8988T (cell line): ENCODE measurements around the gene SLC25A22.

Experiments
- DNase-seq: peaks from one replicate; pipeline ENCODE4 v3.0.0; 2011

The SLC25A22 gene

DNA sequence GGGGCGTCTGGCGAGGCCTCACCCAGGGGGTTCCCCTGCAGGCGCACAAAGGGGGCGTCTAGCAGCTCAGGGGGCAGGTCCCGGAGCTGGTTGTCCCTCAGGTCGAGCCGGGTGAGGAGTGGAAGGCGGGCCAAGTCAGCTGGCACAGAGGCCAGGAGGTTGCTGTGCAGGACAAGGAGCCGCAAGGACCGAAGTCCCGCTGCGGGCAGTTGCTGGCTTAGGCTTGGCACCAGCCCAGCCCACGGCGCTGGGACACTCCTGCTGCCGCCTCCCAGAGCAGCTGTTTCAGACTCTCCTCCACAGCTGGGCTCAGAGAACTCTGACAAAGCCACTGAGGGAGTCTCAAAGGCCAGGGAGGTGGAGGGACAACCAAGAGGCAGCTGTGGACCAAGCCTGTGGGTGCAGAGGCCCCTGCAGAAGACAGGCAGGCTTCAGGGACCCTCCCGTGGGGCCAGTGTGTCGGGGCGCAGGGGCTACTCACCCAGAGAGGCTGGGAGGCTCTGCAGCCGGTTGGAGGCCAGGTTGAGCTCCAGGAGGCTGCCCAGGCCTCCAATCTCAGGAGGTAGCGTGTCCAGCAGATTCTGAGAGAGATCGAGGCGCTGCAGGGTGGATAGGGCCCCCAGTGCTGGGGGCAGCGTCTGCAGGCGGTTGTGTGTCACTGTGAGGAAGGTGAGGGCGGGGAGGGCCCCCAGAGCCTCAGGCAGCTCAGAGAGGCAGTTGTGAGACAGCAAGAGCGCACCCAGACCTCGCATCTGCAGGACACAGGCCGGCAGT, 4.8 kb upstream of the SLC25A22 start:
- peak; percentile 61 for DNase-seq

- no peak for DNase-seq
Measured at GRCh38 chr11:802018-802617, 4.0 kb upstream of the SLC25A22 start.

- no peak for DNase-seq
Measured at GRCh38 chr11:801097-801780, 3.2 kb upstream of the SLC25A22 start.

- no peak for DNase-seq
Measured at GRCh38 chr11:800473-800872, 2.4 kb upstream of the SLC25A22 start.

DNA sequence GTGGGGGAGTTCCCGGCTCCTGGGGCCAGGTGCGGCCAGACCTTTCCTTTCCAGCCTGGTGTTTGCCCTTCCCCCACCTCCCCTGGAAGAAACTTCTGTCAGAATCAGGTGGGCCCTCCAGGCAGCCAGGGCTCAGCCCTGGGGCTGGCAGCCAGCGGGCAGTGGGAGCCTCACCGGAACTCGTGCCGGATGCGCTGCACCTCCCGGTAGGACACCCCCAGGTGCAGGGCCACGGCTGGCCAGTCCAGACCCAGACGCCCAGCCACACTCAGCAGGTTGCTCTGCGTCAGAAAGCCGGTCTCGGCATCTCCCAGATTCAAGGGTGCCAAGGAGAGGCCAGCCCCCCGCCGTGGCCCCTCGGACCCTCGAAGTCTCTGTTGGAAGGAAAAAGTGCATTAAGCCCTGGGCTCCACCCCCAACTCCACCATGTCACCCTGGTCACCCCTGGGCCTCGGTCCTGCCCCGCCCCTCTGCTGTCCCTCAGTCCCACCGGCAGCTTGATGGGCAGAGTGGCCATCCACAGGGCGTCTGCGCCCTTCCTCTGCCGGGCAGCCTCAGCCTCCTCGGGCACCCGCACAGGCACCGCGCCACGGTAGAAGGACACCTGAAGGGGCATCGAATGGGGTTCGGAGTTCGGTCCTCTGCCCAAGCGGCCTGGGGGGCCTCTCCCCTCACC, 1.7 kb upstream of the SLC25A22 start:
- no peak for DNase-seq

- peak; percentile 97 for DNase-seq
Measured at GRCh38 chr11:797296-798092, 587 bp downstream of the SLC25A22 start.

GRCh38 chr11:796565-797295, 1.4 kb downstream of the SLC25A22 start:
- DNase-seq: no peak

DNA sequence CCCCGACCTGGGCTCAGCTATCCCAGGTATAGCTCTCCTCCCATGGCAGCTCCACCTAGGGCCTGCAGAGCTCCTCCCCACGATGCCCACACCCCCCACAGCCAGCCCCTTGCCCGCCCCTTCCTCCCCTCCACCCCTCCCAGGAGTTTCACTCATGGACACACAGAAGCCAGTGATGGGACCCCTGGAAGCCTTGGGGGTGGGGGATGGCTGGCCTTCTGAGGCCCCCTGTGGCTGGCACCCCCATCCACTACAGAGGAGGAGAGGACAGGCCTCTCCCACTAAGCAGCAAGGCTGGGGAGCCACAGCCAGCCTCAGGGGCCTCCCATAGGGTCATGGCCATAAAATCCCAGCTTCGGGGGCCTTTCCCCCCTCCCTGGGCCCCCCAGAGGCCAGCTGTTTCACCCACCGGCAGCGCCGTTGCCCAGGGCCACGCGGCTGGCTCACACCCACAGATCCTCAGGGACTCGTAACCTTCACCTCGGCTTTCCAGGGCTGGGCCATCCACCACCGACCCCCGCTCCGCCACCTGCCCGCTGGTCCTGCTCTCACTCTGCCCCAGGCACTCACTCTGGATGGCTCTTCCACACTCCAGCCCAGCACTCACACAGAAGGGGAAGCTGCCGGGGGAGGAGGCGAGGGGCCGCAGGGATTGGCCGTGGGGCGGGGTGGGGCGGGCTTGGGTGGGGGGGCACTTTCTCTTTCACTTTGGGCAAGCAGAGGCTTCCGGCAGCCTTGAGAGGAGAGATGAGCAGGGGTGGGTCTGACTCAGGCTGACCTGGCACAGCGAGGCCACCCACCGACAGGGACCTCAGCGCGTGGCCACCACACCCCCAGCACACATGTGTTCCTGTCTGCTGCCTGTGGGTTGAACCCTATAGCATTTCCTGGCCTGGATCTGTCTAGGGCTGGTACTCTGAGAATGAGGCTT, 2.2 kb downstream of the SLC25A22 start:
- peak; percentile 96 for DNase-seq

DNA sequence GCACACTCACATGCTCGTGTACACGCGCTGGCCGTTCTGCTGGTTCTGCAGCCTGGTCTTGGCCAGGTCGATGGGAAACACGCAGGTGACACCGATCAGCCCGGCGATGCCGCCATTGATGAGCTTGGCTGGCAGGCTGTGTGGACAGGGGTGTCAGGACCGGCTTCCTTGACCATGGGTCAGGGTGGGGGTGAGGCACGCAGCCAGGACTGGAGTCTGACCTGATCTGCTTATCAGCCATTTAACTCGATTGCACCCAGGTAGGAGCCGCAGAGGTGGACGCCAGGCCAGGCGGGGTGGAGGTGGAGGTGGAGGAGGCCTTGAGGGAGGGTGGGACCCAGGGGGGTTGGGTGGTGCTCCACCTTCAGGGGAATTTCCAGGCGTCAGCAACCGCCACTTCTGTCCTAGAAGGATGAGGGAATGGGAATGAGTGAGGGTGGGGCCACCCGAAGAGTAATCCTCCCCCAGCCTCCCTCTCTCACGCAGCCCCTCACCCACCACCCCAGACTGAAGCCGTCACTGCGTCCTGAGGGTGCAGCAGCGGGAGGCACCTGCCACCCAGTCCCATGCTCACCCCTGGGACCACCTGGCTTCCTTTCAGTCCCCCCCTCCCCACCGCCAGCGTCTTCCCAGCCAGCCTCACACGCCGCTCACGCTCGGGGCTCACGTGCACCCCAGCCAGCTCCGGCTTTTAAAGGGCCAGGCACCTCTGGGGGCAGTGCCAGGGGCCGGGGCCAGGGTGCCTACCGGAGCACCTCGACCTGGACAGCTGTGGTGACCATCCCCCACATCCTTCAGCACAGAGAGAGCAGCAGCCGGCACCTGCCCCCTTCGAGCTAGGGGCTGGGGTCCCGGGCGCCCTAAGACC, 3.1 kb downstream of the SLC25A22 start:
- peak; percentile 86 for DNase-seq

GRCh38 chr11:794013-794765, 3.9 kb downstream of the SLC25A22 start:
- no peak for DNase-seq

GRCh38 chr11:793556-793955, 4.5 kb downstream of the SLC25A22 start:
- no peak for DNase-seq

DNA sequence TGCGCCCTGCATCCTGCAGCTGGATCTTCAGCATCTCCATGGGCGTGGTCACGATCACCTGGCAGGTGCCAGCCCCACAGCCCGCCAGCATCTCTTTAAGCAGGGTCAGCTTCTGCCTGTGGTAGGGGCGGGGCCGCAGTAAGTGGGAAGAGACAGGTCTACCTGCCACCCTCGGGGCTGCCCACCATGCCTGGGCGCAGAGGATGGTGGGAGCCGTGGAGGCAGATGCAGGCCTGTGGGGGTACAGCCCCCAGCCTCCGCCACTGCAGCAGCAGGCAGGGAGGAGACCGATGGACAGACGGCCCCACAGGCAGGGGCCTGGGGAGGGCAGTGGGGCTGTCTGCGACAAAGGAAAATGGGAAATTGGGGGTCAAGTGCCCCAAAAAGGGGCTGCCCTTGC, 5.2 kb downstream of the SLC25A22 start:
- DNase-seq: no peak

DNA sequence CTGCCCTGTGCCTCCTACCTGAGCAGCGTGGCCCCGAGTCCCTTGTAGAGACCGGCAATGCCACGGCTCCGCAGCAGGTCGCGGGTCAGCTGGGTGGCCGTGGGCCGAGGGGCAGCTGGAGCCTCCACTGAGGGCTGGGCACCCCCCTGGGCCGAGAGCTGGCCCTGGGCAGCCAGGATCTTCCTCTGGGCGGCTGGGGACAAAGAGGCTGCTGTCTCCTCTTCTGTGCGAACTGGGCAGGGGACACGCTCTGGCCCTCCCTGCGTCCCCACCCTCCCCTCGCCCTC, 5.6 kb downstream of the SLC25A22 start:
- DNase-seq: no peak

- no peak for DNase-seq
Measured at GRCh38 chr11:791658-792534, 6.2 kb downstream of the SLC25A22 start.

- DNase-seq: peak; percentile 94
Measured at GRCh38 chr11:790721-791564, 7.1 kb downstream of the SLC25A22 start.

- DNase-seq: no peak
Measured at GRCh38 chr11:789943-790342, 8.1 kb downstream of the SLC25A22 start, which contains the start of gene CEND1. Gene CEND1, minus strand, starts transcription at chr11:790090. Its CDS starts 1,514 bp downstream, at chr11:788576.
